Activated CD4-positive, alpha-beta memory T cell treated with anti-CD3 and anti-CD28 coated beads for 36 hours (primary cell): Measurements from ENCODE around the gene FBXO34. TPM values are rescaled to one million over a fixed set of nuclear protein-coding genes. Genes with fewer than 3 reads are reported as not detected.

ENCODE experiments used
- CTCF ChIA-PET: fragments of 350-600 bp; sonication (Branson Sonifier 250); formaldehyde crosslinking; loops from one replicate; lab custom pipeline; 2021; ENCODE audit warnings: antibody characterized with exemption, inconsistent platforms; lab: Charles Lee
- POLR2A ChIA-PET: fragments of 350-600 bp; sonication (Branson Sonifier 250); formaldehyde crosslinking; loops from one replicate; lab custom pipeline; 2021; ENCODE audit warnings: antibody characterized with exemption; lab: Charles Lee
- DNase-seq: peaks from one replicate; pipeline ENCODE4 v3.0.0-alpha.2; 2020
- H3K27ac Mint-ChIP-seq: one replicate; pipeline ENCODE4 v1.8.0; 2021; ENCODE audit warnings: mixed read lengths
- H3K27me3 Mint-ChIP-seq: one replicate; pipeline ENCODE4 v1.8.0; 2021; ENCODE audit warnings: mixed read lengths
- H3K36me3 Mint-ChIP-seq: one replicate; pipeline ENCODE4 v1.8.0; 2021; ENCODE audit warnings: mixed read lengths
- H3K4me1 Mint-ChIP-seq: one replicate; pipeline ENCODE4 v1.8.0; 2021; ENCODE audit warnings: low read depth, mixed read lengths
- H3K4me3 Mint-ChIP-seq: one replicate; pipeline ENCODE4 v1.8.0; 2021; ENCODE audit warnings: mild to moderate bottlenecking, mixed read lengths
- H3K9me3 Mint-ChIP-seq: one replicate; pipeline ENCODE4 v1.8.0; 2021; ENCODE audit warnings: mixed read lengths
- intact Hi-C: fragments of 100-400 bp; cut with micrococcal nuclease; formaldehyde crosslinking; loops from one replicate; pipeline ENCODE4 v1.15.1; 2023
- total RNA-seq, 2 experiments: library from RNA; stranded (reverse); gene quantifications; one replicate each; pipeline ENCODE4 v1.2.3, GENCODE V29; 2021

The FBXO34 gene, protein sequence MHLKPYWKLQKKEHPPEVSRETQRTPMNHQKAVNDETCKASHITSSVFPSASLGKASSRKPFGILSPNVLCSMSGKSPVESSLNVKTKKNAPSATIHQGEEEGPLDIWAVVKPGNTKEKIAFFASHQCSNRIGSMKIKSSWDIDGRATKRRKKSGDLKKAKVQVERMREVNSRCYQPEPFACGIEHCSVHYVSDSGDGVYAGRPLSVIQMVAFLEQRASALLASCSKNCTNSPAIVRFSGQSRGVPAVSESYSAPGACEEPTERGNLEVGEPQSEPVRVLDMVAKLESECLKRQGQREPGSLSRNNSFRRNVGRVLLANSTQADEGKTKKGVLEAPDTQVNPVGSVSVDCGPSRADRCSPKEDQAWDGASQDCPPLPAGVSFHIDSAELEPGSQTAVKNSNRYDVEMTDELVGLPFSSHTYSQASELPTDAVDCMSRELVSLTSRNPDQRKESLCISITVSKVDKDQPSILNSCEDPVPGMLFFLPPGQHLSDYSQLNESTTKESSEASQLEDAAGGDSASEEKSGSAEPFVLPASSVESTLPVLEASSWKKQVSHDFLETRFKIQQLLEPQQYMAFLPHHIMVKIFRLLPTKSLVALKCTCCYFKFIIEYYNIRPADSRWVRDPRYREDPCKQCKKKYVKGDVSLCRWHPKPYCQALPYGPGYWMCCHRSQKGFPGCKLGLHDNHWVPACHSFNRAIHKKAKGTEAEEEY
- total RNA-seq: 10 to 100 TPM; 19.8 to 22.0 TPM

DNA sequence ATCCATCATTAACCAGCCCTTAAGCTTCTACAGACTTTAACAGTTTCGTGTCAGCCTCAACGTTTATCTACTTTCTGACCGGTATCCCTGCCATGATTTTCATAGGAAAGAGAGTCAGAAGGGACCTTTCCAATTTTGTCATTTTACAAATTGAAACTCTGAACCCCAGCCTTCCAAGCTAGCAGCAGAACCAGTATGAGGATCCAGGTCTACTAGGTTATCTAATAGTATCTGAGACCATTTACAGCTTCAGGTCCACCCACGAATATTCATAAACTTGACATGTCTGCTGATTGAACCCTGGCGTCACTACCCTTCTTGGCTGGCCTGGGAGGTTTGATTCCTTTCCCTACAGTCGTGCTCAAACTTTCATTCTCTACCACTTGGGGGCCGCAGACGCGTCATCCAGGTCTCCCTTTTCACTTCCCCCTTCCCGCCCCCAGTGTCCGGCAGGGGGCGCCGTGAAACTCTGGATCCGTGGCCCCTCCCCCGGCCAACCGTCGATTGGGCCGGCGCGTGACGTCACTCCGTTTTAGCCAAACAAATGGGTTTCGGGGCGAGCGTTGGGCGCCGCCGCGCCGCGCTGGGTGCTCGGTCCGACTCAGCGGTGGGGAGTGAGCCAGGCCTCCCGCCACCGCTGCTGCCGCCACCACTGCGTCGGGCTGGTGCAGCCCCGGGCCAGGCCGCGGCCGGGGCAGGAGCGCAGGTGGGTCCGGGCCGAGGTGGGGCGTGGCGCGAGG, at the start of gene FBXO34:
FBXO34 (plus strand) TSS at position 590 of the 740 bp plus-strand sequence. CDS start 78,970 bp downstream, outside the sequence.
- intact Hi-C loops: loop anchor here (1.0 to 10.0 kb wide), 7 partner anchors 36 to 311 kb away; partner anchors contain the start of genes ATG14 and KTN1
- peak within 1 kb of the TSS; percentile 90 for H3K27ac Mint-ChIP-seq
- ChIA-PET CTCF (interaction anchor here (0.6 to 7.4 kb wide), 45 partner anchors 11 to 188 kb away, joined by 3 to 180 read pairs (median 5); no protein-coding TSS in a partner anchor), POLR2A (interaction anchor here (1.0 to 2.8 kb wide), 3 partner anchors 60 to 115 kb away, joined by 4 to 11 read pairs (median 8); no protein-coding TSS in a partner anchor)
- peak; percentile 99 for DNase-seq
- H3K9me3 Mint-ChIP-seq: no peaks in the 10 kb centered on the region
- peak within 1 kb of the TSS; percentile 87 for H3K4me3 Mint-ChIP-seq
- no peaks in the 10 kb centered on the region for H3K36me3 Mint-ChIP-seq
- peaks cover 39% of the 10 kb centered on the region for H3K4me1 Mint-ChIP-seq
- H3K27me3 Mint-ChIP-seq: peaks cover 2% of the 10 kb centered on the region

DNA sequence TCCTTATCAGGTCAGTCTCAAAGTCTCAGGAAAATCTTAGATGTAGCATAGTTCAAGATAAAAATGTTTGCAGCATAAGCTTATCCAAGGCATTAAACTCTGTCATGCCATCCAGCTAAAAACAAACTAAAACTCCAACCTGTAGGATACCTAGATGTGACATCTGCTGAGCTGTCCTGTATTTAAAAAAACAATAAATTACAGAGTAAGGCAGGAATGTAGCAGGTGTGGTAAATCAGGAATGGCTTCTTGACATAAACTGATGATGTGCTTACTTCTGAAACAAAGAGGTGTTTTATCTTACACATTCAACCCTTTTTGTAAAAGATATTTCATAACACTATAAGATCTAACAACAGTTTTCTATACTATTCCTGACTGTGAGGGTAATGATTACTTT, 49.3 kb upstream of the FBXO34 start:
- no peak overlapping the region for H3K27ac Mint-ChIP-seq
- CTCF ChIA-PET: interaction anchor here (2.1 kb wide), 1 partner anchor 133 kb away, joined by 6 read pairs; no protein-coding TSS in a partner anchor
- H3K4me1 Mint-ChIP-seq: peaks cover 4% of the 10 kb centered on the region

DNA sequence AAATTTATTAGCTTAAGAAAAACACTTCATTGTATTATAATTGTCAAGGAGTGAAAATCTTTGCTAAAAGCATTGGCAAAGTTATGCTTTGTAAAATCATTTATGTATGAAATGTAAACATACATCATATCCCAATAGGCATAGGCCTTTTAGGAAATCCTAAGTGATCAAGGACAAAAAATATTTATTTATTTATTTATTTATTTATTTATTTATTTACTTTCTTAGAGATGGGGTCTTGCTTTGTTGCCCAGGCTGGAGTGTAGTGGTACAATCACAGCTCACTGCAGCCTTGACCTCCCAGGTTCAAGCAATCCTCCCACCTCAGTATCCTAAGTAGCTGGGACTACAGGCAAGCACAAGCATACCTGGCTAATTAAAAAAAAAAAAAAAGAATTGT, 47.9 kb upstream of the FBXO34 start:
- H3K36me3 Mint-ChIP-seq: peaks cover 9% of the 10 kb centered on the region
- POLR2A ChIA-PET: no interaction called here
- H3K27ac Mint-ChIP-seq: no peak overlapping the region
- DNase-seq: no peak
- no peak overlapping the region for H3K4me3 Mint-ChIP-seq
- intact Hi-C loops: no loop called here
- peaks cover 4% of the 10 kb centered on the region for H3K4me1 Mint-ChIP-seq
- CTCF ChIA-PET: interaction anchor here (0.7 to 2.1 kb wide), 2 partner anchors 10 to 131 kb away, joined by 3 to 6 read pairs; no protein-coding TSS in a partner anchor
- peaks cover 6% of the 10 kb centered on the region for H3K27me3 Mint-ChIP-seq
- peaks cover 22% of the 10 kb centered on the region for H3K9me3 Mint-ChIP-seq

More for the DNA sequence above, 49.3 kb upstream of the FBXO34 start:
- Mint-ChIP-seq H3K4me3 (no peak overlapping the region), H3K27me3 (peaks cover 4% of the 10 kb centered on the region), H3K36me3 (peaks cover 7% of the 10 kb centered on the region), H3K9me3 (peaks cover 14% of the 10 kb centered on the region)
- intact Hi-C loops: no loop called here
- no peak for DNase-seq
- POLR2A ChIA-PET: no interaction called here

DNA sequence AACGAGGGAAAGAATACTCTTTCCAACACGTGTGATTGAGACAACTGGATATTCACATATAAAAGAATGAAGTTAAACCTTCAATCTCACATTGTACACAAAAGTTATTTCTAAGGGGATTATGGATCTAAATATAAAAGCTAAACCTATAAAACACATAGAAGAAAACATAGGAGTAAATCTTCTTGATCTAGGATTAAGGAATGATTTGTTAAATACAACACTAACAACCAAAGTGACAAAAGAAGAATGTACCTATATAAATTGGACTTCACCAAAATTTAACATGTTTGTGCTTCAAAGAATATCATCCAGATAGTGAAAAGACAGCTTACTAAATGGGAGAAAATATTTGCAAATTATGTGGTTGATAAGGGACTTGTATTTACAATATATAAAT, 43.0 kb upstream of the FBXO34 start:
- Mint-ChIP-seq H3K36me3 (peaks cover 9% of the 10 kb centered on the region), H3K4me3 (no peak overlapping the region), H3K27ac (no peak overlapping the region), H3K9me3 (peaks cover 22% of the 10 kb centered on the region), H3K4me1 (no peaks in the 10 kb centered on the region), H3K27me3 (peaks cover 8% of the 10 kb centered on the region)
- POLR2A ChIA-PET: no interaction called here
- CTCF ChIA-PET: no interaction called here
- DNase-seq: no peak
- intact Hi-C loops: no loop called here

DNA sequence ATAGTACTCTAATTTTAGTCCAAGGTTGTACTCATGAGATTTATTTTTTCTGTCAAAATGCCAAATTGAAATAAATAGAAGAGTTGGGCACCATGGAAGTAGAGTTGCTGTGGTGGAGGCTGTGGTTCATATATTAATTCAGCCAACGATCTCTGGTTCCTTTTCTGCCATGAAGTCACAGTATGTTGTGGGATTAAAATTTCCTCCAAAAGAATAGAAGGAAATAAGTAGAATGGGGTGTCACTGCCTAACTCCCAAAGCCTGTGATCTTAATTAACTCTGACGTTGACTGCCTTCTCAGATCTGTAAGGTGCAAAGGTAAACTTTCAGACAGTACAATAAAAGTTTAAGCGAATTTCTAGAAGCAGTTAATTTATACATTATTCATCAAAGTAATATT, 37.6 kb upstream of the FBXO34 start:
- H3K4me1 Mint-ChIP-seq: no peaks in the 10 kb centered on the region
- H3K36me3 Mint-ChIP-seq: no peaks in the 10 kb centered on the region
- CTCF ChIA-PET: interaction anchor here (1.8 kb wide), 1 partner anchor 121 kb away, joined by 4 read pairs; no protein-coding TSS in a partner anchor
- H3K9me3 Mint-ChIP-seq: no peaks in the 10 kb centered on the region
- H3K27me3 Mint-ChIP-seq: peaks cover 7% of the 10 kb centered on the region
- intact Hi-C loops: no loop called here
- H3K27ac Mint-ChIP-seq: no peak overlapping the region
- H3K4me3 Mint-ChIP-seq: no peak overlapping the region
- POLR2A ChIA-PET: no interaction called here
- DNase-seq: no peak

DNA sequence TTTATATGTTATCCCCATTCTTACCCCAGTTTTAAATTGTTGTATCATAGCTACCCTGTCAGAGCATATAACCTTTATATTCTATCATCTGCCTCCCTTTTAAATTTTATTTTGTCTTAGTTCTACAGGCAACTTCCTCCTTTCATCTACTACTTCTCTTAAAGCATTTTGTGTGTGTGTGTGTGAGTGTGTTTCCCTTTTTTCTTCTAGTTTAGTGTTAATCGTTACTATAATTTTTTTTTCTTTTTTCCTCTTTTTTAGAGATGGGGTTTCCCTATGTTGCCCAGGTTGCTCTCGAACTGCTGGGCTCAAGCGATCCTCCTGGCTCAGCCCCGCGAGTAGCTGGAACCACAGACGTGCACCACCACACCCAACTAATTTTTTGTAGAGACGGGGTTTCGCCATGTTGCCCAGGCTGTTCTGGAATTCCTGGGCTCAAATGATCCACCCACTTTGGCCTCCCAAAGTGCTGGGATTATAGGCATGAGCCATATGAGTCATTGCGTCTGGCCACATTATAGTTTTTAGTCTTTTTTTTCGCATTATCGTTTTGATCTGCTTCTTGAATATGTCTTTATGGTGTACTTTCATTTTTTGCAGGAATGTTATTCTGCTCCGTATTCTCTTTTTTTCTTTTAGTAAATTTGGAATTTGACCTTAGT, 33.1 kb upstream of the FBXO34 start:
- Mint-ChIP-seq H3K4me1 (no peaks in the 10 kb centered on the region), H3K27ac (no peak overlapping the region), H3K27me3 (peaks cover 2% of the 10 kb centered on the region), H3K9me3 (no peaks in the 10 kb centered on the region), H3K36me3 (no peaks in the 10 kb centered on the region), H3K4me3 (no peak overlapping the region)
- CTCF ChIA-PET: no interaction called here
- intact Hi-C loops: no loop called here
- no peak for DNase-seq
- POLR2A ChIA-PET: interaction anchor here (0.6 kb wide), 1 partner anchor 78 kb away, joined by 3 read pairs; no protein-coding TSS in a partner anchor

DNA sequence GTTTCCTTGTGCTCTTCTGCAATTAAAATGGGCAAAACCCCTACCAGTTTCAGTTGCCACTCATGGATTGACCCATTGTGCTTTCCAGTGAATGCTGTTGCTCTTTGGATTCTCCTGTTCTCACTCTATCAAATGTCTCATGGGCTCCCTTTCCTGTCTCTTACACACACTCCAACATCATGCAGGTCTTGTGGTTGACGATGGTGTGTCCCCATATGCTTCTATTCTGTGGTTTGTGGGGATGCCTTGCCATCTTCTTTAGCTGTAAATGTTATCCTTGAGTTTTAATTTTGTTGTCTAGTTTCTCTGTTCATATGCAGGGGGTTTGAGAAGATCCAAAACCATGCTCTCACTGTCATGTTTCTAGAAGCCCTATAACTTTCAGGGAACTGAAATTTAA, 31.9 kb upstream of the FBXO34 start:
- Mint-ChIP-seq H3K9me3 (no peaks in the 10 kb centered on the region), H3K27me3 (no peaks in the 10 kb centered on the region), H3K27ac (no peak overlapping the region), H3K36me3 (no peaks in the 10 kb centered on the region), H3K4me1 (no peaks in the 10 kb centered on the region), H3K4me3 (no peak overlapping the region)
- ChIA-PET POLR2A (no interaction called here), CTCF (no interaction called here)
- intact Hi-C loops: no loop called here
- no peak for DNase-seq

DNA sequence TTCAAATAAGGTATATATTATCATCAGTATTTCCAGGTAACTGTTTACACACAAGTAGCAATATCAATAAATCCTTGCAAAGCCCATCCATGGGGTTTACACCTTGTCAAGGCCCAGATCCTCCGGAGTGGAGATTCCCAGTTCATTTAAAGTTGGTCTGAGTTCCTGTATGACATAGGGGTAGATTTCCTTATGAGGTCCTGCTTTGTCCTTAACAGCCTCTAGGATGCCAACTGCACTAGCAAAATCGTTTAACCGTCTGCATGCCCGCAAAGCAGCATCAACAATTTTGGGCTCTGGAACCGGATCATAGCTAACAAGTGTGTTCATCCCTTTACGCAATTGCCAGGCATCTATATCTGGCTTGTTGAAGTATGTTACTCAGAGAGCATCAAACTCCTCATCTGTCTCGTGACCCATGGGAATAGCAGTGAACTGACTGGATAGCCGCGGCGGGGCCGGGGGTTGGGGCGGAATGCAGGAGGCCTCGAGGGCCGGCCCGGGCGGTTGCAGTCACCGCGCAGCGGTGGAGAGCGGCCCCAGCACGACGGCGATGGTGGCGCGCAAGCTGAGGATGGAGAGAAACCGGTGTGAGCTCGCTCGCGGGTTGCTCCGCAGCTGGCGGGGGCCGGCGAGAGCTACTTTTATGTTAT, 30.6 kb upstream of the FBXO34 start:
- Mint-ChIP-seq H3K36me3 (no peaks in the 10 kb centered on the region), H3K4me3 (no peak overlapping the region), H3K4me1 (no peaks in the 10 kb centered on the region), H3K27me3 (no peaks in the 10 kb centered on the region), H3K27ac (no peak overlapping the region), H3K9me3 (no peaks in the 10 kb centered on the region)
- ChIA-PET POLR2A (no interaction called here), CTCF (interaction anchor here (1.0 kb wide), 1 partner anchor 30 kb away, joined by 3 read pairs; no protein-coding TSS in a partner anchor)
- DNase-seq: no peak
- intact Hi-C loops: no loop called here

DNA sequence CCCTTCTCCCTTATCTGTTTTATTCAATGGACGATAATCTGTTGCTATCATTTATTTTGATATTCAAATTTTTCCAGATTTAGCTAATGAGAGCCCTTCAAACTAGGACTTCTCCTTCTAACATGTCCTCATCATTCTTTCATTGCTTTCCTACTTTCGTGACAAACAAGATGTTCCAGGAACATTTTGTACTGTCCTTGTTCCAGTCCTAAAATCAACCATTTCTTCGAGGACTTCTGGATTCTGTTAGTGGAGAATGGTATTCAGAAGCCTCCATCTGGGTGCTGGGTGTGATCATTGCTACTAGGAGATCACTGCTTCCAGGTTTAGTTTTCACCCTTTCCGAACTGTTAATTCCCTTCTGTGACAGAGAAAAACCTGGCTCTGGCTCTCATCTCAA, 29.5 kb upstream of the FBXO34 start:
- ChIA-PET POLR2A (no interaction called here), CTCF (no interaction called here)
- Mint-ChIP-seq H3K36me3 (no peaks in the 10 kb centered on the region), H3K27me3 (no peaks in the 10 kb centered on the region), H3K4me1 (no peaks in the 10 kb centered on the region), H3K27ac (no peak overlapping the region), H3K9me3 (no peaks in the 10 kb centered on the region), H3K4me3 (no peak overlapping the region)
- intact Hi-C loops: no loop called here
- no peak for DNase-seq

DNA sequence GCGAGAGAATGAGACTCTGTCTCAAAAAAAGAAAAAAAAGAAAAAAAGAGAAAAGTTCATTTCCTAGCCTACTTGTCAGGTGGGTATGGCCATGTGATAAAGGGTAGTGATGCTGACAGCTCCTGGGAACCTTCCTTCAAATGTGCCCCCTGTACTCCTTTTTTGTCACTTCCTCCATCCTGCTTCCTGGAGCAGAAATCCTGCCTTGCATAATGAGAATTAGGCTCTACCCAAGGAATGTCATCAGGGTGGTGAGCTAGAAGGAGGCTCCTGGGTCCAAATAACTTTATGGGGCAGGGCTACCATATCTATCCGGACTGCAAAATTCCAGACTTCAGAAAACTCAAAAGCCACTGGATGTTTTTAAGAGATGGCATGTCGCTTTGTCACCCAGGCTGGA, 27.8 kb upstream of the FBXO34 start:
- POLR2A ChIA-PET: no interaction called here
- no peaks in the 10 kb centered on the region for H3K36me3 Mint-ChIP-seq
- CTCF ChIA-PET: interaction anchor here (1.0 to 5.2 kb wide), 3 partner anchors 13 to 153 kb away, joined by 3 to 66 read pairs (median 22); no protein-coding TSS in a partner anchor
- H3K9me3 Mint-ChIP-seq: no peaks in the 10 kb centered on the region
- H3K4me1 Mint-ChIP-seq: no peaks in the 10 kb centered on the region
- no peak overlapping the region for H3K4me3 Mint-ChIP-seq
- H3K27me3 Mint-ChIP-seq: no peaks in the 10 kb centered on the region
- intact Hi-C loops: no loop called here
- no peak for DNase-seq
- no peak overlapping the region for H3K27ac Mint-ChIP-seq

DNA sequence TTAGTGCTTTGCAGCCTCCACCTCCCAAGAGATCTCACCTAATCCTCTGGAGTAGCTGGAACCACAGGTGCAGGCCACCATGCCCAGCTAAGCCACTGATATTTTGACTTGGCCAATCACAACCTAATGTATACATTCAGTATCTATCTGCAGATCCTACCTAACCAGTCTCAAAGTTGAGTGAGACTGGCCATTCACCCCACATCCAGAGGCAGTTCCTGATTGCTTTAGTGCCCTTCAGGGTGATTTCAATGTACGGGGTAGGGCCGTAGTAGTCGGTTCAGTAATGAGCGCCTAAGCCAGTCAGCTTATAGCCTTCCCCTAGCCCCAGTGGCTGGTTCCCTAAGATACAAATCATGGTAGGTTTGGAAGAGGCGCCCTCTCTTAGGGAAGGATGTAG, 27.4 kb upstream of the FBXO34 start:
- Mint-ChIP-seq H3K27ac (no peak overlapping the region), H3K27me3 (no peaks in the 10 kb centered on the region), H3K4me1 (no peaks in the 10 kb centered on the region), H3K4me3 (no peak overlapping the region), H3K36me3 (no peaks in the 10 kb centered on the region), H3K9me3 (no peaks in the 10 kb centered on the region)
- ChIA-PET CTCF (interaction anchor here (0.5 to 5.2 kb wide), 5 partner anchors 12 to 311 kb away, joined by 3 to 66 read pairs (median 4); no protein-coding TSS in a partner anchor), POLR2A (no interaction called here)
- intact Hi-C loops: no loop called here
- no peak for DNase-seq
